PC-9 (cell line): Measurements from ENCODE around the gene ATP6V1E1.

Experiments
- CTCF ChIP-seq: fragments of 200-600 bp; sonication (generic); conservative IDR thresholded peaks from 2 replicates; pipeline ENCODE4 v1.6.1; 2017; ENCODE audit warnings: mixed run types, antibody characterized with exemption, mild to moderate bottlenecking, moderate library complexity
- EZH2 ChIP-seq: fragments of 200-600 bp; sonication (generic); IDR thresholded peaks from 2 replicates; pipeline ENCODE4 v1.8.0; 2017; ENCODE audit warnings: antibody characterized with exemption, low read depth

- TF ChIP-seq CTCF (no peak), EZH2 (no peak)
These were observed 27.5 kb downstream of the ATP6V1E1 start for GRCh38 chr22:17601031-17601430.
